GM18858 (cell line): ENCODE results near the gene MAPKAP1.

Source experiments
- ATAC-seq: cut with Tn5 transposase; IDR thresholded peaks from one replicate; pipeline ENCODE4 v1.9.1; 2021; ENCODE audit not compliant: unreplicated experiment

The MAPKAP1 gene

GRCh38 chr9:125399165-125399564 is 307.8 kb downstream of the MAPKAP1 start:
- ATAC-seq, result no peak

- no peak for ATAC-seq
These were observed 308.8 kb downstream of the MAPKAP1 start for GRCh38 chr9:125398243-125398642.

GRCh38 chr9:125397736-125398135 is 309.3 kb downstream of the MAPKAP1 start:
- ATAC-seq, result no peak

- no peak for ATAC-seq
These were observed 310.2 kb downstream of the MAPKAP1 start for GRCh38 chr9:125396799-125397198.

- no peak for ATAC-seq
These were observed 313.6 kb downstream of the MAPKAP1 start for GRCh38 chr9:125393426-125393825.

DNA sequence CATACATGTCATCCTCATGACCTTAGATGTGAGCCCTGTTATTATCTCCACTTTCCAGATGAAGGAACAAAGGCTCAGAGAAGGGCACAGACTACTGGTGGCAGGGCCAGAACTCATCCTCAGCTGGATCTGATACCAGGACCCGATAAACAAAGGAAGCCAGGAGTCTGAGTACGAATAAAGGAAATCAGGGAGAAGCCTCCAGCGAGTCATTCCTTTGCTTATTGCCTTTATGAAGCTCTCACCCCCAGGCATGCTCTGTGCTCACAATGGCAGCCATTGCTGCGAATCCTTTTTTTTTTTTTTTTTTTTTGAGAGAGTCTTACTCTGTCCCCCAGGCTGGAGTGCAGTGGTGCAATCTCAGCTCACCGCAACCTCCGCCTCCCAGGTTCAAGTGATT is 315.3 kb downstream of the MAPKAP1 start:
- no peak for ATAC-seq

DNA sequence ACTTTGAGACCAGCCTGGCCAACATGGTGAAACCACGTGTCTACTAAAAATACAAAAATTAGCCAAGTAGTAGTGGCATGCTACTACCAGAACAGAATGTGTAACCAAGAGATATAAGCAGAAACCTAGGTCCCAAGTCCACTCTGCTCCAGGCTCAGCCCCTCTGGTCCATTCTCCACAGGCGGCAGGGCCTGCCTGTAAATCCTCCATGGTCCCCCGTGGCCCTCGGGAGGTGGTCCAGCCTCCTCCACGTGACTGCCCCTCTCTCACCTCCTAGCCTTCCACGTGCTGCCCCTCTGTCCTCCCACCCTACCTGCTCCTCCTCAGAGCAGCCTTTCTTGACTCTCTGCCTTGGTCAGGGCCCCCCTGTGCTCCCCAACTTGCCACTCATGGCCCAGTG is 318.0 kb downstream of the MAPKAP1 start:
- ATAC-seq, result no peak

- no peak for ATAC-seq
These were observed 319.0 kb downstream of the MAPKAP1 start for GRCh38 chr9:125387861-125388524.
